Measurements from ENCODE around the gene PGLYRP4.

Gene PGLYRP4

GRCh38 chr1:153344718-153345025 is 4.0 kb downstream of the PGLYRP4 start:
- intact Hi-C loops (cut with DNase I; ENCODE audit: low total_unique reads): no loop called here

GRCh38 chr1:153343811-153344717 is 4.6 kb downstream of the PGLYRP4 start:
- Histone ChIP-seq H3K4me1 (no peaks in the 10 kb centered on the region), H3K27me3 (peaks cover 0 to 50% of the 10 kb centered on the region in 2 donors), H3K4me3 (no peak overlapping the region), H3K27ac (no peak overlapping the region), H3K9me3 (no peaks in the 10 kb centered on the region), H3K36me3 (no peaks in the 10 kb centered on the region)
- no peak for TF ChIP-seq CTCF (IDR thresholded peaks at IDR 0.05)
- intact Hi-C loops (cut with DNase I; ENCODE audit: low total_unique reads): no loop called here
- DNase-seq: no peak

More at GRCh38 chr1:153344718-153345025, 4.0 kb downstream of the PGLYRP4 start:
- peaks cover 0 to 56% of the 10 kb centered on the region in 2 donors for H3K27me3 ChIP-seq
- no peak overlapping the region for H3K27ac ChIP-seq
- no peak for DNase-seq
- no peaks in the 10 kb centered on the region for H3K9me3 ChIP-seq
- H3K36me3 ChIP-seq: no peaks in the 10 kb centered on the region
- no peak overlapping the region for H3K4me3 ChIP-seq
- H3K4me1 ChIP-seq: no peaks in the 10 kb centered on the region
- no peak for TF ChIP-seq CTCF (IDR thresholded peaks at IDR 0.05)

- intact Hi-C loops (cut with DNase I; ENCODE audit: low total_unique reads): no loop called here
Observed at GRCh38 chr1:153343040-153343681, 5.5 kb downstream of the PGLYRP4 start.

GRCh38 chr1:153342178-153342577 is 6.5 kb downstream of the PGLYRP4 start:
- Histone ChIP-seq H3K4me1 (no peaks in the 10 kb centered on the region), H3K36me3 (no peaks in the 10 kb centered on the region), H3K27ac (no peak overlapping the region), H3K9me3 (no peaks in the 10 kb centered on the region), H3K27me3 (peaks cover 0 to 43% of the 10 kb centered on the region in 2 donors), H3K4me3 (no peak overlapping the region)
- no peak for DNase-seq
- no peak for TF ChIP-seq CTCF (IDR thresholded peaks at IDR 0.05)
- intact Hi-C loops (cut with DNase I; ENCODE audit: low total_unique reads): no loop called here

More at GRCh38 chr1:153343040-153343681, 5.5 kb downstream of the PGLYRP4 start:
- Histone ChIP-seq H3K4me1 (no peaks in the 10 kb centered on the region), H3K27me3 (peaks cover 0 to 44% of the 10 kb centered on the region in 2 donors), H3K36me3 (no peaks in the 10 kb centered on the region), H3K9me3 (no peaks in the 10 kb centered on the region), H3K27ac (no peak overlapping the region), H3K4me3 (no peak overlapping the region)
- DNase-seq: no peak
- TF ChIP-seq CTCF (IDR thresholded peaks at IDR 0.05): no peak

GRCh38 chr1:153341431-153341934 is 7.2 kb downstream of the PGLYRP4 start:
- Histone ChIP-seq H3K27ac (no peak overlapping the region), H3K36me3 (no peaks in the 10 kb centered on the region), H3K9me3 (no peaks in the 10 kb centered on the region), H3K4me1 (no peaks in the 10 kb centered on the region), H3K27me3 (peaks cover 0 to 37% of the 10 kb centered on the region in 2 donors), H3K4me3 (no peak overlapping the region)
- intact Hi-C loops (cut with DNase I; ENCODE audit: low total_unique reads): no loop called here
- no peak for TF ChIP-seq CTCF (IDR thresholded peaks at IDR 0.05)
- no peak for DNase-seq
